A549 treated with ZK216348 at 1 μM for 4 hours (cell line): ENCODE measurements around the gene SCAMP4. TPM values are rescaled to one million over a fixed set of nuclear protein-coding genes. Genes with fewer than 3 reads are reported as not detected.

Source experiments
- total RNA-seq: library from RNA; stranded (reverse); fragments of 200-300 nt; extraction: Qiagen RNA extraction; gene quantifications from 5 replicates; pipeline ENCODE4 v1.2.3, GENCODE V29; 2022; ENCODE audit warnings: low read depth

The SCAMP4 gene
- total RNA-seq, result 49.1 to 58.8 TPM (median 57.5 TPM) in 5 replicates

GRCh38 chr19:1905110-1905862 is at the start of gene SCAMP4, which contains the start of gene ADAT3:
Gene SCAMP4, plus strand, starts transcription at chr19:1905399. Its CDS starts 9,621 bp downstream, at chr19:1915020.
Gene ADAT3, plus strand, starts transcription at chr19:1905399. Its CDS starts 6,649 bp downstream, at chr19:1912048.

GRCh38 chr19:1863328-1863637 is 41.9 kb upstream of the SCAMP4 start, which contains the start of gene KLF16:
Gene KLF16, minus strand, starts transcription at chr19:1863579. Its CDS starts 82 bp downstream, at chr19:1863497.

GRCh38 chr19:1885398-1886119 is 19.6 kb upstream of the SCAMP4 start, which contains the start of gene ABHD17A:
Gene ABHD17A, minus strand, starts transcription at chr19:1885496. Its CDS starts 3,930 bp downstream, at chr19:1881566.

GRCh38 chr19:1941146-1942077 is 36.2 kb downstream of the SCAMP4 start, which contains the start of gene CSNK1G2:
Gene CSNK1G2, plus strand, starts transcription at chr19:1941172. Its CDS starts 28,601 bp downstream, at chr19:1969773.

Other genes starting within 250 kb of the SCAMP4 start
- gene ONECUT3, start 151.9 kb upstream of the SCAMP4 start, total RNA-seq, result not detected in 5 replicates
- 2.1 to 3.3 TPM (median 2.4 TPM) in 5 replicates for gene ATP8B3, start 93.1 kb upstream of the SCAMP4 start, total RNA-seq
- gene REXO1, start 56.9 kb upstream of the SCAMP4 start, total RNA-seq, result 15.8 to 23.8 TPM (median 20.9 TPM) in 5 replicates
- 11.6 to 34.9 TPM (median 29.3 TPM) in 5 replicates for gene KLF16, start 41.8 kb upstream of the SCAMP4 start, total RNA-seq
- 12.2 to 41.4 TPM (median 39.7 TPM) in 5 replicates for gene ABHD17A, start 19.9 kb upstream of the SCAMP4 start, total RNA-seq
- 1.4 to 7.2 TPM (median 5.7 TPM) in 5 replicates for gene ADAT3, start within 50 bp of the SCAMP4 start, total RNA-seq
- gene CSNK1G2, start 35.8 kb downstream of the SCAMP4 start, total RNA-seq, result 33.5 to 54.5 TPM (median 49.4 TPM) in 5 replicates
- 20.5 to 49.3 TPM (median 44.8 TPM) in 5 replicates for gene BTBD2, start 110.3 kb downstream of the SCAMP4 start, total RNA-seq
- gene MKNK2, start 145.8 kb downstream of the SCAMP4 start, total RNA-seq, result 35.6 to 83.3 TPM (median 75.7 TPM) in 5 replicates
- gene MOB3A, start 190.9 kb downstream of the SCAMP4 start, total RNA-seq, result 9.7 to 16.0 TPM (median 12.5 TPM) in 5 replicates
- gene IZUMO4, start 191.5 kb downstream of the SCAMP4 start, total RNA-seq, result 0.42 to 1.8 TPM (median 0.70 TPM) in 4 of 5 replicates, not detected in the other
- 43.3 to 77.0 TPM (median 72.5 TPM) in 5 replicates for gene AP3D1, start 246.2 kb downstream of the SCAMP4 start, total RNA-seq